ENCODE results near the gene SKI.

The SKI gene

DNA sequence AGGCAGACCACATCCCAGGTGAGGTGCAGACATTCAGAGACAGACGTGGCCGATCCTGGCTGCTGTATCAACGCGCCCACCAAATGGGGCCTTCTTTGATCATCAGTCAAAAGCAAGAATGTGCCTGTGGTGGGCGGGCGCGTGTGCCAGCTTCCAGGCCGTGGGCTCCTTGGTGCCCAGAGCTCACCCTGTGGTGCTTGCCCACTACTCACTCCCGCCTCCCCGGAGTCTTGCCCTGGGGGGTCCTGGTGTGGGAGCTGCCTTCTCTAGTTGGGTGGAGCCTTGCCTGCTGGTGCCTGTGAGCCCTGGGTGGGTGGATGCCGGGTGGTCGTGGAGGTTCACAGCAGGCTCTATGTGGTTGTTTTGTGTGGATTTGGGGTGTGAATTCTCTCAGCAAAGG is 70.6 kb downstream of the SKI start:
- DNase-seq, result no peak

- DNase-seq, result no peak
Observed at GRCh38 chr1:2299131-2299627, 71.1 kb downstream of the SKI start.

GRCh38 chr1:2300004-2300771 is 72.1 kb downstream of the SKI start:
- DNase-seq, result no peak

- DNase-seq, result no peak
Observed at GRCh38 chr1:2300851-2301606, 72.9 kb downstream of the SKI start.

GRCh38 chr1:2301607-2302291 is 73.6 kb downstream of the SKI start:
- no peak for DNase-seq

- no peak for DNase-seq
Observed at GRCh38 chr1:2302292-2302925, 74.3 kb downstream of the SKI start.

DNA sequence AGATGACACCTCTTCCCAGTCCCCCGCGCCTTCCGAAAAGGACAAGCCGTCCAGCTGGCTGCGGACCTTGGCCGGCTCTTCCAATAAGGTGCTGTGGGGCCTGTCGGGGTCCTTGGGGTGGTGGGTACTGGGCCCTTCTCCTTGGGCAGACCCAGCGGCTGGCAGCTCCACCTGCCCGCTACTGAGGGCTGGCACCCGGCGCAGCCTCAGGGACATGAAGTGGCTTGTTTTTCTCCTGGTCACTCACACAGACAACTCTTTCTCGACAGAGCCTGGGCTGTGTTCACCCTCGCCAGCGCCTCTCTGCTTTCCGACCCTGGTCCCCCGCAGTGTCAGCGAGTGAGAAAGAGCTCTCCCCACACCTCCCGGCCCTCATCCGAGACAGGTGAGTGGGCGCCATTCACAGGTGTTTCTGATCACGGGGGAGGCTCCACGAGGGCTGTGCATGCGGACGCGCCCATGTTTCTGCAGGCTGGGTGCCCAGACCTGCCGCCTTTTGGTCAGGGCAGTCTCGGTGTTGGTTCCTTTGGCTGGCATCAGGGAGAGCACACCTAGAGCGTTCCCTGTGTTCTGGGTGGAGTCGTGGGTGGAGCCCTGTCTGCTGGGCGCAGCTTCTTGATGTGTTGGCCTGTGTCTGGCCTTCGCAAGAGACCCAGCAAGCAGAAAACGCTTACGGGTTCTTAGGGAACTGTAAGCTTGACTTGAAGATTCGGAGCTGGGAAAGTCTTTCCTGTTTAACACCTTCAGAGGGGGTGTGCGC is 75.1 kb downstream of the SKI start:
- DNase-seq, result no peak

GRCh38 chr1:2303781-2304180 is 75.7 kb downstream of the SKI start:
- no peak for DNase-seq

- DNase-seq, result no peak
Observed at GRCh38 chr1:2304282-2304681, 76.2 kb downstream of the SKI start.

DNA sequence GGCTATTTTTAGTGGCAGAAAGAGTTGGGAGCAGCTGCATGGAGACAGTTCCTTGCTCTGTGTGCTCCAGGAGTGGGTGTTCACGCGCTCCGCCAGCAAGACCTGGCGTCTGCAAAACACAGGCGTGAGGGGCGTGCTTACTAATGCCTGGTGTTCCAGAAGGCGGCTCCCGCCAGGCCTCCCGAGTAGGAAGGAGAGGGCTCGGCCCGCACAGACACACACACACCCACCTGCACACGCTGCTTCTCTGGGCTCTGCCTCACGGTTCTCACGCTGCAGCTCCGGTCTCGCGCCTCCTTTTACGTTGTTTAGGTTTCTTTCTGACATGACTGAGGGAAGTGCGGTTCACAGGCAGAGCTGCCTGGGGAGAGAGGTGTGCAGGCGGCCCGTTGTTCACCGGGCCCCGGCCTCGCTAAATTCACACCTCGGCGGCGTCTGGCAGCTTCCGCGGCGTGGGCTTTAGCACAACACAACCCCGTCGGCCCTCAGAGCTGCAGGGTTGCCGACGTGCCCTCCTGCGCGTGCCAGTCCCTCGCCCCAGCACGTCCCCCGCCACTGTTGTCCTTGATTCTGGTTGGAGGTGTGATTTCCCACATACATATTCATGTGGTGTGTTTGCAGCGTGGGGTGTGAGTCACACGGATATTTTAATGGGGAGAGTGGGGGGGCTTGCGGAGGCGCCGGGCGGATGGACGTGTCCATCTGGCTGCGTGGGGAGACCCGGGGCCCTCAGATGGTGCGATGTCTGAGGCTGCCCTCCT is 77.0 kb downstream of the SKI start:
- DNase-seq, result no peak

GRCh38 chr1:2306151-2306978 is 78.2 kb downstream of the SKI start:
- no peak for DNase-seq

DNA sequence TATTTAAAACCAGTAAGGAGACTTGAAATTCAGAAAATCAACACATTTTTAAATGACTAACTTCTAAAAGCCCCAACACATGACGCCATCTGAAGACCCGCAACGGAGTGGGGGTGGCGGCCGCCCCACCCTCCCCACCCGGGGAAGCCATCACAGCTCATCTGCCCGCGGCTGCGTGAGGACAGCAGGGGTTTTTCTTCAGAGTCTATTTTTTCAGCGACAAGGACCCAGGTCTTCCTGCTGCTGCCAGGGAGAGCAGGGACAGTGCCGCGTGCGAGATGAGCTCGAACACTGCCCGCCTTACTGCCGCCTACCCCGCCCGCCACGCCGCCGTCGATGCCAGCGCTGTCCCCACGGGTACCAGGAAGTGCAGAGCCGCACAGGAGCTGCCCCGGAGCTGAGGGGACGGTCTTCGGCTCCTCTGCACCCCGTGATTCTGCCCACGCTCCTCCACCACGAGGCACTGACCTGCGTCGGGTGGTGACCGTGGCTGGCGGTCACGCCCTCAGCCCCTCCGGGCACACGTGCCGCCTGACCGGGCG is 79.0 kb downstream of the SKI start:
- no peak for DNase-seq

DNA sequence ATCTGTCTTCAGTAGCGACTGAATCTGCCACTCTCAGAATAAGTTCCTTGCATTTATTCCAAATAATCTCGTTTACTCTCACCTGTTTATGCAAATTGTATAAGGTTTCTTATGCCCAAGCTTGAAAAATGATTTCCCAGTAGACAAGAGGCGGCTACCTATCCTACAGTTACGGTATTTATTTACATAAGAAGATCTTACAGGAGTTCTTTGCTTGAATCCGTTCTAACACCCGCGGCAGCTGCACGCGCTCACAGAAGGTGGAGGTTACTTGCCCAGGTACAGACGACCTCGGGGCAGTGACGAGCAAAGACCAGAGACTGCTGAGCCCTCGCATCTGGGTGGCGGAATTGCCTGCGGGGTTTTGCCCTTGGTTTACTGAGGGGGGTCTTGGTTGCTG is 79.9 kb downstream of the SKI start:
- DNase-seq, result peak; percentile 17

GRCh38 chr1:2308844-2309243 is 80.7 kb downstream of the SKI start:
- DNase-seq, result no peak

GRCh38 chr1:2310332-2311183 is 82.4 kb downstream of the SKI start:
- no peak for DNase-seq

DNA sequence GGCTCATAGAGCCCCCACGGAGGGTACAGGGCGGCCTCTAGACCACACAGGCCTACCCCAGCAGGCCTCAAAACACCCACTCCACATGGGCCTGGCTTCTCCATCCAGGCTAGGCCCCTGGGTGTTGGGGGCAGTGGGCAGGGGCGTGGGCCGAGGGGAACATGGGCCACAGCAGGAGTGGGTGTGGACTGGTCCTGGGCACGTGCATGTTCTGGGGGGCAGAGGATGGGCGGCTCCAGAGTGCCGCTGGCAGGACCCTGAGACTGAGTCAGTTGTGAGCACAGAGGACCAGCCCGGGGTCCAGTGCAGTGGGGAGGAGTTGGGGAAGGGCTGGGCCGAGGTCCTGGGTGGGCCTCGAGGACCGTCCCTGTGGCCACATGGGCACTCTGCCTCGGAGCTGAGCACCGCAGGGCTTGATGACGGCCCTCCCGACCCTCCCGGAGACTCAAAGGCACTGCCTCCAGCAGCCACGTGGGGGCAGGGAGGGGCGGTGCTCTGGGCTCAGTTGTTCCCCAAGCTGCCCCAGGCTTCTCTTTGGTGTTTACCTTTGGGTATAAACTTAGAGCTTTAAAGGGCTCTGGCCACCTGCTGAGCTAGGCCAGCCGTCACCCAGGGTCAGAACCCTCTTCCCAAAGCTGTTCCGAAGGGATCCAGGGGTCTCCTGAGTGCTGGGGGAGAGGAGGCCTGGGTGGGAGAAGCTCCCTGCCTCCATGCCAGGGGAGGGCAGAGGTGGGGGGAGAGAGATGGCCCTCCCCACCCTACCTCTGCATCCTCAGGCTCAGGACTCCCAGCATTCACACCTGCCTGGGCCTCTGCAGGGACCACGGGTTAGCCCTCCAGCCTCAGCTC is 83.3 kb downstream of the SKI start:
- DNase-seq, result peak; percentile 34

DNA sequence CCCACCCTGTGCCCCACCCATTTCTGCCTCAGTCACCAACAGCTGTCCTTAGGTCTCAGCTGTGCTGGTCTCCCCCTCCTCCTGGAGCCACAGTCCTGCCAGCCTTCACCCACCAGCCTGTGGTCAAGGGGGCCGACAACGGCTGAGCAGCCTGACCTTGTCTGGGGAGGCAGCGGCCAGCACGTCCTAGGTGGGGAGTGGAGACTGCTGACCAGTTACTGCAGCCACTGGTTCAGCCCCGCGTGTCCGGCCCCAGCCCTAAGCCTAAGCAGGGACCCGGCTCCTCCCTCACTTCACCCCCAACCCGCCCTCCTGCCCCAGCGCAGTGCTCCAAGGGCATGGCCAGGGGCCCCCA is 84.0 kb downstream of the SKI start:
- no peak for DNase-seq

DNA sequence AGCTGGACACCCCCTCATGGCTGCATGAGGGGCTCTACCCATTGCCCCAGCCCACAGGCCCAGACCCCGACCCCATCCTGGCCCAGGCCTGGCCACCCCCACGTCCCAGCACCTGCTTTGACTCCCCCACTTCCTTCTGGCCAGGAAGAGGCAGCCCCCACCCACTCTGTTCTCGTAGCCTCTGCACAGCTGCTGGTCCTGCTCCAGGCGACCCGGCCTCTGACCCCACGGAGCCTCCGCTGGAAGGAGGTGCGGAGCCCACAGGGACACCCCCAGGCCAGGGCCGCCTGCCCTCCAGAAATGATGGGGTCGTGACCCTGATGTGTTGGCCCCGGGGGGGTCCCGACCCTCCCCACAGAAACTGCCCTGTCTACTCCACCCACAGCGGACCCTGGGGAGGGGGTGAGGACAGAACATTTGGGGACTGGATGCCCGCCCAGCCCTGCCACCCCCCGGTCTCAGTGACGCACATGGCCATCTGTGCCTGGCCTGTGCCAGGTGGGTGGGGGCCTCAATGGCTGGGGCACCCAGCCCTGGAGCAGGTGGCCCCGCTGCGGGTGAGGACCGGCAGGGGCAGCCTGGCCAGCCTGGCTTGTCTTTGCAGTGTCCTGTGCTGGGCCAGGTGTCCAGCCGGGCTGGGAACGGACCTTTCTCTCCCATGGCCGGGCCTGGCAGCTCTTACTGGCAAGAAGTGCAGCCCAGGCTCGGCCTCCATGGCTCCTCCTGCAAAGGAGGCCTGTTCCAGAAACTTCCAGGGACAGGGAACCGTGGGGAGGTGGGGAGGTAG is 84.6 kb downstream of the SKI start:
- DNase-seq, result no peak

All from NCI-H526 treated with DMSO at 0.1 percent for 48 hours (cell line).